Left ventricle myocardium inferior (tissue), 1 donor: ENCODE measurements around the gene TUBA3C. TPM values are rescaled to one million over a fixed set of nuclear protein-coding genes. Genes with fewer than 3 reads are reported as not detected.

Source experiments
- DNase-seq: peaks from one replicate; pipeline ENCODE4 v3.0.0-alpha.2; 2020
- H3K27ac ChIP-seq: fragments of 200-600 bp; replicated peaks from 2 replicates; pipeline ENCODE4 v1.8.0; 2021
- H3K27me3 ChIP-seq: fragments of 200-600 bp; 2 replicates; pipeline ENCODE4 v1.8.0; 2021; ENCODE audit warnings: low read depth
- H3K36me3 ChIP-seq: fragments of 200-600 bp; 2 replicates; pipeline ENCODE4 v1.8.0; 2021
- H3K4me1 ChIP-seq: fragments of 200-600 bp; 2 replicates; pipeline ENCODE4 v1.8.0; 2021
- H3K4me3 ChIP-seq: fragments of 200-600 bp; 2 replicates; pipeline ENCODE4 v1.8.0; 2021; ENCODE audit warnings: mild to moderate bottlenecking, moderate library complexity
- H3K9me3 ChIP-seq: fragments of 200-600 bp; replicated peaks from 2 replicates; pipeline ENCODE4 v1.8.0; 2021
- CTCF ChIP-seq: fragments of 200-600 bp; IDR thresholded peaks from 2 replicates; pipeline ENCODE4 v1.8.0; 2021; ENCODE audit warnings: antibody characterized with exemption, mild to moderate bottlenecking, borderline replicate concordance
- intact Hi-C: fragments of 100-400 bp; cut with micrococcal nuclease; formaldehyde crosslinking; loops from one replicate; pipeline ENCODE4 v1.11.0; 2022
- total RNA-seq: library from RNA; stranded (reverse); fragmentation: NEBNext Ultra II Directional; extraction: Animal tissue kit (Norgen Biotek cat#: 25700); gene quantifications from one replicate; pipeline ENCODE4 v1.2.1, GENCODE V29; 2021
- donor health status: DM: no; HTN: yes; CAD: no; lungs with severe emphysema.

The TUBA3C gene
- total RNA-seq, 1 donor from 2014 or later: not detected

- no peak for DNase-seq
Measured at GRCh38 chr13:19156013-19156825, 25.4 kb downstream of the TUBA3C start.

GRCh38 chr13:19155321-19155861 lies 26.2 kb downstream of the TUBA3C start:
- no peak for DNase-seq
- no peak overlapping the region for H3K4me3 ChIP-seq
- no peak overlapping the region for H3K27ac ChIP-seq
- intact Hi-C loops: no loop called here
- no peaks in the 10 kb centered on the region for H3K9me3 ChIP-seq
- TF ChIP-seq CTCF: no peak
- peaks cover 8% of the 10 kb centered on the region for H3K27me3 ChIP-seq
- H3K4me1 ChIP-seq: peaks cover 5% of the 10 kb centered on the region
- H3K36me3 ChIP-seq: no peaks in the 10 kb centered on the region

More at GRCh38 chr13:19156013-19156825, 25.4 kb downstream of the TUBA3C start:
- TF ChIP-seq CTCF: no peak
- Histone ChIP-seq H3K9me3 (no peaks in the 10 kb centered on the region), H3K27ac (no peak overlapping the region), H3K27me3 (peaks cover 8% of the 10 kb centered on the region), H3K4me1 (no peaks in the 10 kb centered on the region), H3K4me3 (no peak overlapping the region), H3K36me3 (no peaks in the 10 kb centered on the region)
- intact Hi-C loops: no loop called here

GRCh38 chr13:19154843-19155242 lies 26.8 kb downstream of the TUBA3C start:
- no peak overlapping the region for H3K27ac ChIP-seq
- H3K9me3 ChIP-seq: no peaks in the 10 kb centered on the region
- peaks cover 9% of the 10 kb centered on the region for H3K4me1 ChIP-seq
- intact Hi-C loops: no loop called here
- no peak for DNase-seq
- no peaks in the 10 kb centered on the region for H3K36me3 ChIP-seq
- TF ChIP-seq CTCF: no peak
- no peak overlapping the region for H3K4me3 ChIP-seq
- peaks cover 7% of the 10 kb centered on the region for H3K27me3 ChIP-seq

GRCh38 chr13:19153782-19154450 lies 27.7 kb downstream of the TUBA3C start:
- no peak overlapping the region for H3K4me3 ChIP-seq
- intact Hi-C loops: no loop called here
- H3K4me1 ChIP-seq: peaks cover 9% of the 10 kb centered on the region
- no peaks in the 10 kb centered on the region for H3K27me3 ChIP-seq
- H3K36me3 ChIP-seq: no peaks in the 10 kb centered on the region
- H3K27ac ChIP-seq: no peak overlapping the region
- H3K9me3 ChIP-seq: peaks cover under 1% of the 10 kb centered on the region
- TF ChIP-seq CTCF: no peak
- DNase-seq: no peak

DNA sequence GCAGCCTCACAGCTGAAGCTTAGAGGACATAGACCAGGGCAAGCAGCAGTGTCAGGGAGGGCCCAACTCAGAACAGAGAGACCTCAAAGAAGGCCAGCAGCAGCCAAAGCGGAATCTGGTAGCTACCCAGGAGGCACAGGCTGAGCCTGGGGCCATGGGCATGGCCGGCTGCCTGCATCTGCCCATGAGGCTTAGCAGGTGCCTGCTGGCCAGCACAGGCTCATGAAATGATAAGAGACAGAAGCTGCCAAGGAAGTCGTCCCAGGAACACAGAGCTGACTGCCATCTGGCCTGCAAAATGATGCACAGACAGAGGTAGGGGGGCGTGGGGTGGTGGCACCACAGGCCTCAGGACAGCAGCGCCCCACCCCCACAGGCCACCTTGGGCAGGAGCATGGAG lies 29.2 kb downstream of the TUBA3C start:
- peaks cover 8% of the 10 kb centered on the region for H3K9me3 ChIP-seq
- H3K27me3 ChIP-seq: no peaks in the 10 kb centered on the region
- H3K4me3 ChIP-seq: no peak overlapping the region
- H3K27ac ChIP-seq: no peak overlapping the region
- no peaks in the 10 kb centered on the region for H3K36me3 ChIP-seq
- DNase-seq: no peak
- TF ChIP-seq CTCF: no peak
- peaks cover 9% of the 10 kb centered on the region for H3K4me1 ChIP-seq
- intact Hi-C loops: no loop called here
